GM13977 (cell line): Measurements from ENCODE around the gene FLOT1.

Source experiments
- DNase-seq: peaks from one replicate; pipeline ENCODE4 v3.0.0; 2012; ENCODE audit warnings: low spot score
- CTCF ChIP-seq: IDR thresholded peaks from 2 replicates; pipeline ENCODE4 v1.5.1; 2012; ENCODE audit warnings: mild to moderate bottlenecking, control low read depth; ENCODE audit not compliant: insufficient read depth; ENCODE audit errors: extremely low read depth, missing control alignments
- in situ Hi-C: fragments of 300-500 bp; cut with MboI; formaldehyde crosslinking; loops from one replicate; pipeline ENCODE4 v1.12.0; 2022; ENCODE audit warnings: low sequenced_read_pairs, low pct_unique_long_range_greater_than_20kb, mixed read lengths, inconsistent platforms; ENCODE audit not compliant: unreplicated experiment

FLOT1 gene, protein sequence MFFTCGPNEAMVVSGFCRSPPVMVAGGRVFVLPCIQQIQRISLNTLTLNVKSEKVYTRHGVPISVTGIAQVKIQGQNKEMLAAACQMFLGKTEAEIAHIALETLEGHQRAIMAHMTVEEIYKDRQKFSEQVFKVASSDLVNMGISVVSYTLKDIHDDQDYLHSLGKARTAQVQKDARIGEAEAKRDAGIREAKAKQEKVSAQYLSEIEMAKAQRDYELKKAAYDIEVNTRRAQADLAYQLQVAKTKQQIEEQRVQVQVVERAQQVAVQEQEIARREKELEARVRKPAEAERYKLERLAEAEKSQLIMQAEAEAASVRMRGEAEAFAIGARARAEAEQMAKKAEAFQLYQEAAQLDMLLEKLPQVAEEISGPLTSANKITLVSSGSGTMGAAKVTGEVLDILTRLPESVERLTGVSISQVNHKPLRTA

DNA sequence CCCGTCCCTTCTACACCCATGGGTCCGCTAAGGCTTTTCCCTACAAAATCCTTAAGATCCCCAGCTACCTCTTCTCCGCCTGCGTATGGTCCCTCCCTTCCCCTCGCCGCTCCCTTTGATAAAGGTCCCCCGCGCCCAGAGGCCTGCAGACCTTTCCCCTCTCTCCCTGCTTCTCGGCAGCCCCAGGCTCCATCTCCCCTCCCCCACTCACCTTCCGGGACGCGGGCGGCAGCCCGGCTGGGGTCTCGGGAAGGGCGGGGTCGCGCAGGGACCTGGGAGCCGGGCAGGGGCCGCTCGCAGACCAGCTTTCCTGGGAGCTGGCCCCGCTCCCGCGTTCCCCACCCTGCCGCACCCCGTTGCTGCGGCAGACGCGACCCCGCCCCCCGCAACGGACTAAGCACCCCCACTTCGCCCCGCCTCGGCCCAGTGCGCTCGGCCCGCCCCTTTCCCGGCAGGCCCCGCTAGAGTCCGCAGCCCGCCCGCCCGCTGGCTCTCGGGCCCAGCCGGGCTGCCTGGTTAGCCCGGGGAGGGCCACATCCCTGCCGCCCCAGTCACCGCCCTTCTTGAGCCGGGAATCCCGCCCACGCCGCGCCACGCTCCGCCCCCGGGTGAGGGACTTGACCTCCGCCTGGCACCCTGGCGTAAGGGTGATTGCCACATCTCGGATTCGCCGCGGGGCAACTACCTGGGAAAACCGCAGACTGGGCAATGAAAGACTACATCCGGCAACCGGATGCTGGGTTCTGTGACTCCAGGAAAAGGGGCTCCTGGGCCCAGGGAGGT, at the start of gene FLOT1:
FLOT1 (minus strand) TSS at position 372 of the 783 bp plus-strand sequence. CDS start 498 bp downstream, outside the sequence.
- no peak for TF ChIP-seq CTCF
- DNase-seq = peak; percentile 96
- in situ Hi-C loops = loop anchor here (10.0 kb wide), 1 partner anchor 72 kb away; no protein-coding TSS in a partner anchor

DNA sequence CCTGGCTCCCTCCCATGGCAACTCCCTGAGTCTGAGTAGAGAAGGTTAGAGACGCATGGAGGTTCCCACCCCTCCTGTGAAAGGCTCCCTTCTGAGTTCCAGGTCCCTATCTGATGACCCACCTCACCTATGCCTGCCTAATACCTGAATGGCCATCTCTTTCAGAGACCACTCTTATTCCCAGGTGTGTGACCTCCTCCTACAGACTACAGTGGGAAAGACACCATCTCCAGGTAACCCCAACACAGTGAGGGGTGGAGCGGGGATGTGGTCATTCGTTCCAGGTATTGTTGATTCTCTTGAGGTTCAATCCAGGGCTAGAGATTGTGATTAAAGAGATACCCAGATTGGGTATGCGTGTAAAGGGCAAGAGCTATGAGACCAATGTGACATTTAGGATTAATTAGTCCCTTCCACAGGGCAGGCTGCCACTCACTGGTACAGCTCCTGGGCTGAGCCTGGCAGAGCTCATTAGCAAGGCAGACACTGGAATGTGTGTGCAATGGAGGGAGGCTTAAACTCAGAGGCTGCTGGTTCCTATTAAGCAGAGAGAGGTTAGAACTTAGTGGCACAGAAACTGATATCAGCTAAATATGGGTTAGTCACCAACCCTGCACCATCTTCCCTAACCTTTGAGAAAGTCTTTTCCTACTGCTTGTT, 48.4 kb upstream of the FLOT1 start:
- in situ Hi-C loops = no loop called here
- DNase-seq = no peak
- no peak for TF ChIP-seq CTCF

DNA sequence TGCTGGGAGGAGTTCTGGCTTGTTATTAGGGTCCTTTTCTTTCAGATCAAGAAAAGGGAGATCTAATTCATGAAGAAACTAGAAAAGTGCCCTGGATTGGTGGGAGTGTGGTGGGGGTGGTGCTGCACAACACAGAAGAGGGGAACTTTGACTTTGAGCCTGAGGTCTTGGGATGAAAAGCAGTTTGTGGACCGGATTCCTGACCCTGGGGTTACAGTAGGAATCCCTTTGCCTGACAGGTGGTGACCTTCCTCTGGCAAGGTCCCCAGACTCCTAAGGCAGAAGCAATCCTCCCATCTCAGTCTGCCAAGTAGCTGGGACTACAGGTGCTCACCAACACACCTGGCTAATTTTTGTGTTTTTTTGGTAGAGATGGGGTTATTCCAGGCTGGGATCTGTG, 47.1 kb upstream of the FLOT1 start:
- no peak for TF ChIP-seq CTCF
- DNase-seq = no peak
- in situ Hi-C loops = no loop called here

DNA sequence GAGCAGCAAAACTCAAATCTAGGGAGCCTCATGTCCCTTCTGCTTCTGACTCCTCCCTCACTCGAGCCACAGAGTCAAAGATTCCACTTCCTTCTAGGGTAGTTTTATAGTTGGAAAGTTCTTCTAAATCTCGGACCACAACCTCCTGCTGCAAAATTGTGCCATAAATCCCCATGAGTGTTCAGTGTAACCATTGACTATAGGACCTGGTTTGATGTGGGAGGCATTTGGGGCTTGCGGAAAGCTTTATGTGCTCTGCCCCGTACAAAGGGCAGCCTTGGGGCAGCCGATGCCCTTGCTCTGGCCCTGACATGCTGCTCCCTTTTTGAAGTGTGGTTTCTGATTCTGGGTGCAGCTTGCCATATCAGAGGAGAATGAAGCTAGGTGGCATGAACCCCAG, 45.5 kb upstream of the FLOT1 start:
- TF ChIP-seq CTCF = no peak
- no peak for DNase-seq
- in situ Hi-C loops = no loop called here

GRCh38 chr6:30782425-30783014, 40.0 kb upstream of the FLOT1 start:
- in situ Hi-C loops = no loop called here
- no peak for DNase-seq

More at GRCh38 chr6:30782425-30783014, 40.0 kb upstream of the FLOT1 start:
- no peak for TF ChIP-seq CTCF
